Endothelial cell of umbilical vein (primary cell): ENCODE data around the gene GAPDHS.

ENCODE experiments used
- CTCF ChIP-seq, 2 donors: IDR thresholded peaks; 1 replicate in 1 of 2; 2 replicates in 1 of 2; pipeline ENCODE4 v1.5.1; 2011; ENCODE audit warnings: low read length in 2 of 2, mild to moderate bottlenecking in 2 of 2, moderate library complexity in 2 of 2, control low read depth in 1 of 2, inconsistent platforms in 1 of 2, low read depth in 1 of 2; ENCODE audit not compliant: insufficient read depth in 1 of 2; ENCODE audit errors: extremely low read depth in 1 of 2
- EZH2 ChIP-seq: IDR thresholded peaks from 2 replicates; pipeline ENCODE4 v1.6.1; 2012; ENCODE audit warnings: borderline replicate concordance, low read depth, mild to moderate bottlenecking, moderate library complexity, low read length, inconsistent platforms; ENCODE audit not compliant: severe bottlenecking
- FOS ChIP-seq: IDR thresholded peaks from 2 replicates; pipeline ENCODE4 v1.6.1; 2011; ENCODE audit warnings: mild to moderate bottlenecking, low read length, moderate library complexity, borderline replicate concordance; ENCODE audit not compliant: insufficient read depth
- POLR2AphosphoS5 ChIP-seq: IDR thresholded peaks from 2 replicates; pipeline ENCODE4 v1.6.1; 2012; ENCODE audit warnings: low read depth, mild to moderate bottlenecking, control low read depth, low read length, moderate library complexity; ENCODE audit not compliant: insufficient read depth

DNA sequence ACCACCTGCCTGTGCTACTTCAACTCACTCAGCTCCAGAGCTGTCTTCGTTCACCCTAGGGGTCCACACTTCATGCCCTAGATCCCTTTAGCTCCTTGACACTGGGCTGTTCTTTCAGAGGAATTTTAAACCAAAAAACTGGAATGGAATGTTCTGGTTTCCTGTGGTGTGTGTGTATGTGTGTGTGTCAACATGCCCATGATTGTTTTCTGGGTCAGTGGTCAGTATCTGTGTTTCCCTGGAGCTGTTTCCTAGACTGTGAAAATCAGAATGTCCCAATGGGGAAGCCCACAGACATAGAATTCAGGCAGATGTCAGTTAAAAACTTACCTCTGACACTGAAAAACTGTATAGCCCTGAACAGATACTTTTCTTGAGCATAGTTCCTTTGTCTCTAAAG is 54.1 kb downstream of the GAPDHS start:
- TF ChIP-seq POLR2AphosphoS5 = no peak
- no peak for TF ChIP-seq CTCF (IDR thresholded peaks at IDR 0.05; ENCODE audit: extremely low read depth in 1 of 2, insufficient read depth in 1 of 2, low read depth in 1 of 2, low read length in 2 of 2)
- no peak for TF ChIP-seq FOS
- TF ChIP-seq EZH2 = no peak
